A673 (cell line): ENCODE results near the gene TMEM144. TPM values are rescaled to one million over a fixed set of nuclear protein-coding genes. Genes with fewer than 3 reads are reported as not detected.

ENCODE experiments used
- BruUV-seq: library from RNA; stranded (reverse); fragments of 400-500 nt; replicated peaks from 2 replicates; lab custom pipeline; 2021; lab: Mats Ljungman, UMichigan
- CTCF ChIA-PET: fragments of 300-600 bp; sonication (Branson Sonifier 250); formaldehyde crosslinking; loops from one replicate; lab custom pipeline; 2022; ENCODE audit warnings: antibody characterized with exemption; lab: Charles Lee
- POLR2A ChIA-PET: fragments of 300-600 bp; sonication (Branson Sonifier 250); formaldehyde crosslinking; loops from one replicate; lab custom pipeline; 2022; ENCODE audit warnings: antibody characterized with exemption; ENCODE audit not compliant: low non-redundant PET; lab: Charles Lee
- DNase-seq: peaks from one replicate; pipeline ENCODE4 v3.0.0-alpha.2; 2015; ENCODE audit warnings: low spot score
- H3K27ac ChIP-seq: fragments of 200-600 bp; sonication (generic); 2 replicates; pipeline ENCODE4 v1.5.1; 2016; ENCODE audit warnings: mixed run types, low read depth, mild to moderate bottlenecking, mixed read lengths, antibody characterized with exemption, low read length; ENCODE audit not compliant: poor library complexity, severe bottlenecking
- H3K27me3 ChIP-seq: fragments of 200-600 bp; sonication (generic); replicated peaks from 2 replicates; pipeline ENCODE4 v1.6.1; 2017; ENCODE audit warnings: mixed run types, low read depth, mild to moderate bottlenecking, mixed read lengths, antibody characterized with exemption, low read length; ENCODE audit not compliant: insufficient read depth, poor library complexity
- H3K36me3 ChIP-seq: fragments of 200-600 bp; sonication (generic); 2 replicates; pipeline ENCODE4 v1.6.1; 2016; ENCODE audit warnings: mixed run types, mild to moderate bottlenecking, mixed read lengths, antibody characterized with exemption, low read length; ENCODE audit not compliant: insufficient read depth, poor library complexity, severe bottlenecking
- H3K4me1 ChIP-seq: fragments of 200-600 bp; sonication (generic); 2 replicates; pipeline ENCODE4 v1.6.1; 2017; ENCODE audit warnings: mixed run types, mild to moderate bottlenecking, mixed read lengths, antibody characterized with exemption, low read length; ENCODE audit not compliant: insufficient read depth, poor library complexity, severe bottlenecking
- H3K4me3 ChIP-seq: fragments of 200-600 bp; sonication (generic); 2 replicates; pipeline ENCODE4 v1.5.1; 2016; ENCODE audit warnings: low read depth, mixed run types, mild to moderate bottlenecking, mixed read lengths, low read length; ENCODE audit not compliant: poor library complexity, severe bottlenecking
- H3K9me3 ChIP-seq: fragments of 200-600 bp; sonication (generic); 2 replicates; pipeline ENCODE4 v1.6.1; 2016; ENCODE audit warnings: mixed run types, low read depth, mild to moderate bottlenecking, mixed read lengths, antibody characterized with exemption, low read length; ENCODE audit not compliant: poor library complexity, severe bottlenecking
- EZH2 ChIP-seq: fragments of 200-600 bp; sonication (generic); IDR thresholded peaks from 2 replicates; pipeline ENCODE4 v1.6.1; 2017; ENCODE audit warnings: borderline replicate concordance, low read depth, mild to moderate bottlenecking, mixed read lengths, antibody characterized with exemption, low read length; ENCODE audit not compliant: poor library complexity, severe bottlenecking
- intact Hi-C: fragments of 100-400 bp; cut with micrococcal nuclease; formaldehyde crosslinking; loops from one replicate; pipeline ENCODE4 v1.10.0; 2022; ENCODE audit not compliant: unreplicated experiment
- total RNA-seq: library from RNA; stranded (reverse); gene quantifications from 2 replicates; pipeline ENCODE4 v1.2.3, GENCODE V29; 2021
- TF ChIP-seq, protein P1 (sequence below): fragments of 300-800, 200-600 bp; sonication (generic); conservative IDR thresholded peaks from 2 replicates; pipeline ENCODE4 v1.5.1; 2017; ENCODE audit warnings: low read depth, mild to moderate bottlenecking, antibody characterized with exemption, low read length, moderate library complexity, mixed read lengths

Gene TMEM144
- total RNA-seq, 1 experiment from 2014 or later = 4.0 TPM

DNA sequence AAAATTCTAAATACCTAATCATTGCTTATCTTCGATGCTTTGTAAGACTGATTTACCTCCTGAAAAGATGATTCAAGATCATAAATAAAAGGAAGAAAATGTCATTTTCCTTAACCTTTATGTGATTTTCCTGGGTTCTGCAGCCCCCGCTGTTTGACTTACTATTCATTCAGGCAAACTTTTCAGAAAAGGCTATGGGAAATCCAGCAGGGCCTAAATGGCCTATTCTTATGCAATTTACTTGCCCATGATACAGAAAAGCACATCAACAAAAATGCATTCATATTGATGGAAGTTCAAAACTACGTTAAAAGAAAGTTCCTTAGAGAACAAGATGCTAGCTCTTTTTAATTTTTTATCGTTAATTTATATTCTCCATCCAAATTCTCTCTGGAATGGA lies 51.2 kb downstream of the TMEM144 start:
- CTCF ChIA-PET = no interaction called here
- no peak for DNase-seq
- no peaks in the 10 kb centered on the region for H3K4me1 ChIP-seq
- H3K4me3 ChIP-seq = no peak overlapping the region
- no peaks in the 10 kb centered on the region for H3K36me3 ChIP-seq
- no peaks in the 10 kb centered on the region for H3K9me3 ChIP-seq
- BruUV-seq = no TSS peak
- no peaks in the 10 kb centered on the region for H3K27me3 ChIP-seq
- intact Hi-C loops = loop anchor here (5.0 kb wide), 2 partner anchors 591 to 1186 kb away; no protein-coding TSS in a partner anchor
- no peak overlapping the region for H3K27ac ChIP-seq
- TF ChIP-seq EZH2 = no peak
- TF ChIP-seq, protein P1, sequence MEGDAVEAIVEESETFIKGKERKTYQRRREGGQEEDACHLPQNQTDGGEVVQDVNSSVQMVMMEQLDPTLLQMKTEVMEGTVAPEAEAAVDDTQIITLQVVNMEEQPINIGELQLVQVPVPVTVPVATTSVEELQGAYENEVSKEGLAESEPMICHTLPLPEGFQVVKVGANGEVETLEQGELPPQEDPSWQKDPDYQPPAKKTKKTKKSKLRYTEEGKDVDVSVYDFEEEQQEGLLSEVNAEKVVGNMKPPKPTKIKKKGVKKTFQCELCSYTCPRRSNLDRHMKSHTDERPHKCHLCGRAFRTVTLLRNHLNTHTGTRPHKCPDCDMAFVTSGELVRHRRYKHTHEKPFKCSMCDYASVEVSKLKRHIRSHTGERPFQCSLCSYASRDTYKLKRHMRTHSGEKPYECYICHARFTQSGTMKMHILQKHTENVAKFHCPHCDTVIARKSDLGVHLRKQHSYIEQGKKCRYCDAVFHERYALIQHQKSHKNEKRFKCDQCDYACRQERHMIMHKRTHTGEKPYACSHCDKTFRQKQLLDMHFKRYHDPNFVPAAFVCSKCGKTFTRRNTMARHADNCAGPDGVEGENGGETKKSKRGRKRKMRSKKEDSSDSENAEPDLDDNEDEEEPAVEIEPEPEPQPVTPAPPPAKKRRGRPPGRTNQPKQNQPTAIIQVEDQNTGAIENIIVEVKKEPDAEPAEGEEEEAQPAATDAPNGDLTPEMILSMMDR = no peak
- POLR2A ChIA-PET = interaction anchor here (0.6 to 0.7 kb wide), 2 partner anchors 625 to 646 kb away, joined by 3 to 5 read pairs; no protein-coding TSS in a partner anchor

DNA sequence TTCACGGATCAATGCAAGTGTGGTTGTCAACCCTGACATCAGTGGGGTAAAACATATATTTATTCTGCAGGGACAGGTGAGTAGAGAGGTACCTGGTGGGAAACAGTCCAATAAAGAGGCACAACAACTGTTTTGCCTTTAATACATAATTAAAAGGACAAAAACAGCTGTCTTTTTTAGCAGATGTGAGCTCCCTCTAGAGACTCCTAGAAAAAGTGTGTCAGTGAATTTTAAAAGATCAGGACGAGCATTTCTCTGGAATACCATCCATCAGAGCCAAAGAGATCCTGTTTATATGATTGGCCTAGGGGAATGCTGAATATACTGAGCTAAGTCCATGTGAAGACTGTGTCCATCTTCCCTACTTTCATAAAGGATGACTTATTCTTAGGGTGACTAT lies 58.3 kb downstream of the TMEM144 start:
- no peak for DNase-seq
- ChIA-PET POLR2A (no interaction called here), CTCF (no interaction called here)
- no peak overlapping the region for H3K27ac ChIP-seq
- intact Hi-C loops = no loop called here
- H3K27me3 ChIP-seq = no peaks in the 10 kb centered on the region
- H3K4me3 ChIP-seq = no peak overlapping the region
- H3K9me3 ChIP-seq = no peaks in the 10 kb centered on the region
- TF ChIP-seq, protein P1 = peak; percentile 40; the same call in 1 of the 2 replicates
- no peak for TF ChIP-seq EZH2
- no peaks in the 10 kb centered on the region for H3K36me3 ChIP-seq
- H3K4me1 ChIP-seq = peaks cover 11% of the 10 kb centered on the region
- no TSS peak for BruUV-seq

DNA sequence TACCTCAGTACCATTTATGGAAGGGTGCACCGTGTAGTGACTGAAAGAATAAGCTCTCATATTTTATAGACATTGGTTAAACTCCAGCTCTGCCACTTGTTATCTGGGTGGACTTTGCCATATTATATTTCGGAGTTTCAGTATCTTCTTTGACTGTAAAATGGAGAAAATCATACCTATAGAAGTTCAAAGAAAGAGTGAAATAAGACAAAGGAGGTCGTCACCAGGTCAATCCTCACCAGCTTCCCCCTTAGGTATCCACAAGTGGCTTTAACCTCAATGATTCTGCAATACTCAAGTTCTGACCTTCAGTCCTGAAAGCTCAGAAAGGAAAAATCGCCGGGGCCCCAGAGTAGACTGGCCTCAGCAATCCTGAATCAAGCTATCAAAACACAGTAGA lies 64.3 kb downstream of the TMEM144 start:
- no peak overlapping the region for H3K4me3 ChIP-seq
- H3K27ac ChIP-seq = no peak overlapping the region
- intact Hi-C loops = no loop called here
- ChIA-PET CTCF (no interaction called here), POLR2A (no interaction called here)
- no peaks in the 10 kb centered on the region for H3K9me3 ChIP-seq
- no peaks in the 10 kb centered on the region for H3K36me3 ChIP-seq
- BruUV-seq = no TSS peak
- no peak for DNase-seq
- H3K4me1 ChIP-seq = peaks cover 11% of the 10 kb centered on the region
- TF ChIP-seq, protein P1 = no peak
- TF ChIP-seq EZH2 = no peak
- H3K27me3 ChIP-seq = no peaks in the 10 kb centered on the region
